IPS-NIHi11 (cell line): ENCODE results near the gene FYN.

Source experiments
- DNase-seq: peaks from one replicate; pipeline ENCODE4 v3.0.0; 2012; ENCODE audit warnings: mixed read lengths, low spot score

Gene FYN

DNA sequence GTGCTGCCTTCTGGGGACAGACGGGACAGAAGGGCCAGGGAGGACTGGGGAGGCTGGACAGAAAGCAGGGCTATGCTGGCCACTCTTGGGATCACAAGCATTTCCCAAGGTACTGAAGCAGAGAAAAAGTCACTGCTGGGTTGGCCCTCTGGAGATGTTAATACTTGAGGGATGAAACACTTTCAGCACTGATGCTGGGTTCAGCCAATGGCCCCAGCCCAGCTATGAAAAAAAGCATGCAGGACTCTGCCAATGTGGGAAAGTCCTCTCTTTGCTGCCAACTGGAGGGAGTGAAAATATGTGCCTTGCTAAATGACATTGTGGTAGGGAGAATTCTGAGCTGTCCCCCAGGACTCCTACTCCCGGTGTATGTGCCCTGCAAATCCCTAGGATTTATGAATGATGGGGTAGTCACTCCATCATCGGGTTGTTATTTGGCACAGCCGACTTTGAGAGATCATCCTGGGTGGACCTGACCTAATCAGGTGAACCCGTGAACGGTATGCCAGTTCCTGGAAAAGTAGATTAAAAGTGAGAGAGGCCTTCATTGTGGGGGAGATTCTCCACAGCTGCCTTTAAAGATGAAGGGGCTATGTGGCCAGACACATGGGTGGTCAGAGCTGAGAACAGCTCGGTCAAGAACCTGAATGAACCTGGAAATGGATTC, 147.7 kb downstream of the FYN start:
- DNase-seq = no peak

DNA sequence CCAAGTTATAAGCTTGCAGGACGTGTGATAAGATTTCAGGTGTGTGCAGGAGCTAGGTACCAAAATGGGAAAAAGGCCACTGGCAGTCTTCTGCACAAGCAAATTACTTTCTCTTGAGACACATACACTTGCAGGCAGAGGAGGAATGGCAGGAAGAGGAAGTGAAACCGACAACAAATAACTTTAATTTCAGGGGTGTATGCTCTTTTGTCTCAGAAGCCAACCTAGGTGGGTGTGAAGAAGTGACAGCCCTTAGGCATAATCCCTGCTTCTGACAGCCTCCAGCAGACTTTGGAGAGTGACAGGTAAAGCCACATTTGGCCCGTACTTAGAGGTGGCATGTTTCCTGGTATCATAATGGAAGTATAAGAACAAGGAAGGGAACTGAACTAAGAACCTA, 148.7 kb downstream of the FYN start:
- DNase-seq = no peak

DNA sequence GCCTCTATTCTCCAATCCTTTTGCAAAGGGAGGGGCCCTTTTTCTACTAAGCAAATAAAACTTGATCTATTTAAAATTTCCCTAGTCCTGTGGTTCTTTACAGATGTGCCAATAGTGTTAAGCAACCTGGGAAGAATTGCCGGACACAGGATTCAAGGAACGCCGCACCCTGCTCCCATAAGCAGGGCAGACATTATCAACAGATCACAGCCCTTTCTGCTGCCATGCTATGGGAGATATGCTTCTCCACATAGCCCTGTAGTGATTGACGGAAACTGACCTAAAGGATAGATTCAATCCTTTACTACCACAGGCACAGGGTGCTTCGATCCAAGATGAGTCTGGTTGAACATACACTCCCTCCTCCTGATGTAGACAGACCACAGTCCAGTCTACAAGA, 149.2 kb downstream of the FYN start:
- DNase-seq = no peak

DNA sequence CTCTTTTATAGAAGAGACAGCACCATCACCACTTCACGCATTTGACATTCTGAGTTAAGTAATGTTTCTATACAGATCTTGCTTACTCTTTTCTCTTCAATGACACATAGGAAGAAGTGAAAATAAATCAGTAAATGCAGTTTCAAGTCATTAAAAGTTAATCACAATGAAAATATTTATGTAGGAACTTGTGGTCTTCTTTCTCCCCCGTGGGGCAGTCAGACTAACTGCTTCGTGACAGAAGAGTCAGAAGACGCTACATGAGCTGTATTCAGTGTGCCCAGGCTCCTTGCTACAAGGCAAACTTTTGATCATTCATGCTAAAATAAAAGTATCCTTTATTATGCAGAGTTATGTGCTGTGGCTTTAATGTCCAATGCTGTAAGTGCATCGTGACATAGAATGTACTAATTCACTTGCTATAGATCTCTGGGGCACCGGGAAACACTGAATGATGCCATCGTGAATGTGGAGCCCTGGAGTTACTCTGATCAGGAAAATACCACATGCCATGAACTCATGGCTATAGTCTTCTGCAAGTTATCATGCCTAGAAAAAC, 149.8 kb downstream of the FYN start:
- DNase-seq = no peak

DNA sequence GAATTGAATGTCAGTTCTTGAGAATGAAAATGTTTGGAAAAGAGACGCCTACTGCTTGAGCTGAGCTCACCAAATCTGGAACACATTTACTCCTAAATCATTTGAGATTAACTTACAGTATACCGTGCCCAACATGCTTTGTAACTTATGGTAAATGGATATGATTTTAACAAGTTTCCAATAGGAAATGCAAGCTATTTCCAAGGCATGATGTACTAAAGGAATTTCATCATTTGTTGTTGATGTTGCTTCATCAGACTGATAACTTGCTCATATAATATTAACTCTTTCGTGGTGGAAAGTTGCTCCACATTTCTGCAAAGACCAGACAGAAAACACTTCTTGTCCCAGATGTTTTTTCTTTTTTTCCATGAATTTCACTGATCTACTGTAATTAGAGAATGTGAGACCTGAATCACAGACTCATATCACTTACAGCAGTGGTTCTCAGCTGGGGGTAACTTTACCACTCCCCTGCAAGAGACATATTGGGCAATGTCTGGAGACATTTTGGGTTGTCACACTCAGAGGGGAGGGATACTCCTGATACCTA, 151.0 kb downstream of the FYN start:
- no peak for DNase-seq

DNA sequence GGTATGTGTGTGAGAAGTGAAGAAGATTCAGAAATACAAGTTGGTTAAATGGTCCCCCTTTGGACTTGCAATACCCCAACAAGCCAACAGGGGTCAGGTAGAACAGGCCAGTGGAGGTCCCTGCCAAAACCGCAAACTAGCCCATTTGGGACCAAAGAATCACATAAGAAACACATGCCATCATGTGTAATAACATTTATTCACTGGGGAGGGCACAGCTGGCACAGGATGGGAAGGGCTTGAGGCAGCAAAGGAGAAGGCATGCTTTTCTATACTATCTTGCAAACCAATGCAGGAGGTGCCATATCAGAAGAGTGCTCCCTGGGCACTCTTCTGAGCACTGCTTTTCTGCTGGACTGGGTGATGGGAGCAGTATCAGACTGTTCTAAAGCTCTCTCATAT, 151.5 kb downstream of the FYN start:
- DNase-seq = peak; percentile 65

DNA sequence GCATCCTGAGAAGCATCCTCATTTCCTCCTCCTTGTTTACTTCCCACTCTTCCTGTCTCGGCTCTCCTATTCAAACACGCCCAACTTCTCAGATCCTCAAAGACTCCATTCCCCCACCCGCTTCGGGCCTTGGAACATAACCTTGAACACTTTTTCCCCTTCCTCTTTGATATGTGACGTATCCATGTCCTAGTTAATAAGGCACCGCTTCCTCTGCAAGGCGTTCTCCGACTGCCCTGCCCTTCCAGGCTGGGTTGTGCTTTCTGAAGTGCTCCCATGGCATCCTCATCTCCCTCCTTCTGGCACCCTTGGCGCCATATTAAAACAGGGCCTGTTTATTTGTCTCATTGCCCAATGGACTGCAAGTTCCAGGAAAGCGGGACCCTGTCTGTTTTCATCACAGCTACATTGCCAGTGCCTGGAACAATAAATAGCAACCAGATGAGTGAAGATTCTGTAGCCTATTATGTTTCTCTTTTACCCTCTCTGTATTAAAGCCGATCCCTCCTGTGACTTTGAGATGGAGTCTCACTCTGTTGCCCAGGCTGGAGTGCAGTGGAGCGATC, 152.2 kb downstream of the FYN start:
- no peak for DNase-seq

DNA sequence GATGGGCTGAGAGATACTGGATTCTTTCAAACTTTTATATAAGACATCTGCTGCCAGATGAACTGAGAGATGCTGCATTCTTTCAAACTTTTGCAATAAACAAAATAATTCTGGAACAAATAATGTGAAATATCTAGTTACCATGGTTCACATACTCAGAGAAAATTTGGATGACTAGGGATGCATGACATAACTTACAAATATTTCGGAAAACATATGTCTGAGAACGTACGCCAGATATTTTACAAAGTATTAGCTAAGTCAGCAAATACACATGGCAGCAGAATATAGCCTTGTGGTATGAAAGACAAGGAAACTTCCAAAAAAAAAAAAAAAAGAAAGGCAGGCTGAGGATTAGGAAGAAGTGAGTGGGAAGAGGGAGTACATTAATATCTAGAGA, 154.3 kb downstream of the FYN start:
- no peak for DNase-seq

DNA sequence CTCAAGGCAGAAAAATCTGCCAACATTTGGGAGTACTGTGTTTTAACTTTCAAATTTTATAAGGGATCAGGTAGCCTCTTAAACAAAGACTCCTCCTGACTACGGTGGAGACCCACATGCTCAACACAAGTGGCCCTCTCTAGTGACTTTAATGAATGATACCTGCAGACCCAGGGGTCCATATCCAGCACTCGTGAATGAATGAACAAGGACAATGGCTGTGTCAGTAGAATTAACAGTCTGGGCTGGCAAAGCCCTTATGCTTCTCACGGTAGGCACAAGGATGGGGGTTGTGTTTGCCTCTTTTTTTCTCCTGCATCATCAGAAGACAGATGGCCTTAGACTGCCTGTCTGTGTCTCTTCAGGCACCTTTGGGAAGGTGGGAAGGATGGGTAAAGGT, 154.9 kb downstream of the FYN start:
- no peak for DNase-seq

DNA sequence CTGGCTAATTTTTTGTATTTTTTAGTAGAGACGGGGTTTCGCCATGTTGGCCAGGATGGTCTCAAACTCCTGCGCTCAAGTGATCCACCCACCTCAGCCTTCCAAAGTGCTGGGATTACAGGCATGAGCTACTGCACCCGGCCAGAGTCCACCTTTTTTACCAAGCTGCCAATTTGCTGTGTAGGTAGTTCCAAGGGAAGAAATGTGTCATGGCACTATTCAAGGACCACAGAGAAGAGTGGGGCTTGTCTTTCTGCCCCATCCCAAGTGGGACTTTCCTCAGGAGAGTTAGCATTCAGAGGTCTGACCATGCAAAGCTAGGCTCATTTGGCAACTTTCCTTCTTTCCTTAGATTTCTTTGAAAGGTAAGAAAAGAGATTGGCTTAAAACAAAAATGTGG, 155.6 kb downstream of the FYN start:
- no peak for DNase-seq

DNA sequence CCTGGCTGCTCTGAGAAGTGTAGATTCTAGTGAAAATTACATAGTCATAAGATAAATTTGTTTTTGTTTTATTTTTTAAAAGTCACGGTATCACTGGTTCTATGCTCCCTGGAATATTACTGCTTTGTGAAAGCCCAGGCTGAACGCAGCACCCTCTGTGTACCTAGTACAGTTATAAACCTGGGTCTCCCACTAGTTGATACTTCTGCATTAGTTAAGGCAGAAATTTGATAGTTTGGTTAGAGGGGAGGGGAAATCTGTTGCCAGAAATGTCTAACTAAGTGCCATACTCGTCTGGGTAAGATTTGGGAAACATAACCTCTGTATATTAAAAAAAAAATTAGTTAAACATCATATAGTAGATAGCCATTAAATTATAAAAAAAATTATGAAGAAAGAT, 156.9 kb downstream of the FYN start:
- DNase-seq = no peak

DNA sequence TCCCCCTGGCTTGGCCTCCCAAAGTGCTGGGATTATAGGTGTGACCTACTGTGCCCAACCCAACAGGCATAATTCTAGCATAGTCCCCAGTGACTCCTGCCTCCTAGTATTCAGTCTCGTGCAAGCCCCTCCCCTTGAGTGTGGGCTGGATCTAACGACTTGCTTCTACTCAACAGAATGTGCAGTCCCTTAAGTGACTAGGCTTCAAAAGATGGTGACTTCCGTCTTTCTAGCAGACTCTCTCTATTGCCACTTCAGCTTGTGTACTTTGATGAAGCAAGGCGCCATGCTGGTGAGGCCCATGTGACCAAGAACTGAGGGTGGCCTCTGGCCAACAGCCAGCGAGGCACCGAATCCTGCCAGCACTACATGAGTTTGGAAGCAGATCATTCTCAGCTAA, 157.9 kb downstream of the FYN start:
- no peak for DNase-seq

DNA sequence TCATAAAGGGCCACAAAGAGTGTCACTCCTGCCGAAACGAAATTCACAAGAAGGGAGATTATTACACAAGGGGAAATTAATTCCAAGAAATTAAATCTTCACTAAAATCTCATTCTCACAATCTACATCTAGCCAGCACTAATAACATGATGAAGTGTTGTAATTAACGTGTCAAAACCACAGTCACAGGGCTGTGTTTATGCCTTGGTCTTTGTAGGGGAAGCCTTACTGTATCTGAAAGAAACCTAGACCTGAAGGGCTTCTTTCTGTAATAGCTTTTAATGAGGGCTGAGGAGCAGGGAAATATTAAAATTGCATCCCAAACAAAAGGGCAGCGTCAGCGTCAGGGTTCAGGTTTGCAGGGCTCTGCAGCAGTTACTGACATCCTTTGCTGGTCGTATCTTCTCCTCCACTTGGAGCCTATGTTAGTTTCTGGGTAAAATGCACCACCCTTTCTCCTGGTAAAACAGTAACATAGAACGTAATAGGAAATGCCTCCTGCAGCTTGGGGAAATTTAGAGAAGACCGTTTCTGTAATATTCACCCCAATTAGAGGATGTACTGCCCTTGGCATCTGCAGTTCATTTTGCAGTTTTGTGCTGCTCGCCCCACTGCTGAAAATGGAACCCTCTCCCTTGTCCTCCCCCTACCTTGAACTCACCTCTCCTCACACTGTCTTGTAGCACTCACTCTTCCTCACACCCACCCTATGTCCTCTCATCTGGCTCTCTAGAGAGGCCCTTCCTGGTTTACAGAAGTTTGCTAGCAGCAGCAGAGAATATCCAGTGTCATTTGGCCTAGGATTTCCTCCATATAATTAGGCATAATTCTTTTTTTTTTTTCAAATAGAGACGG, 158.6 kb downstream of the FYN start:
- no peak for DNase-seq

DNA sequence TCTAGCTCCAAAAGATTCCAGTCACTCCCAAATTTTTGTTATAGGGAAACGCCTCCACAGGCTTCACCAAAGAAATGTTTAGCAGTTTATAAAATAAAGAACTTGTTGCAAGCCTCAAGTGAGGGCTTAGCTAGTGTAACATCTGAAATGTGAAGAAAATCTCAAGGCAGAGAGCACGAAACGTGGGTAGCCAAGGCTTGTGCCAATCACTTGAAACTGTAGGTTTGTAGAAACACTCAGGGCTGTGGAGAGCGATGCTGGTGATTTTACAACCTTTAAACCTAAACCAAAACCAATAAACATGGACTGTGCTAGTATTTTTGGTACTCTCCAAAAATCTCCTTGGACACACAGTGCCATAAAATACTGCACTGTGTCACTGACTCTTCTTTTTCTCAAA, 159.4 kb downstream of the FYN start:
- DNase-seq = no peak

DNA sequence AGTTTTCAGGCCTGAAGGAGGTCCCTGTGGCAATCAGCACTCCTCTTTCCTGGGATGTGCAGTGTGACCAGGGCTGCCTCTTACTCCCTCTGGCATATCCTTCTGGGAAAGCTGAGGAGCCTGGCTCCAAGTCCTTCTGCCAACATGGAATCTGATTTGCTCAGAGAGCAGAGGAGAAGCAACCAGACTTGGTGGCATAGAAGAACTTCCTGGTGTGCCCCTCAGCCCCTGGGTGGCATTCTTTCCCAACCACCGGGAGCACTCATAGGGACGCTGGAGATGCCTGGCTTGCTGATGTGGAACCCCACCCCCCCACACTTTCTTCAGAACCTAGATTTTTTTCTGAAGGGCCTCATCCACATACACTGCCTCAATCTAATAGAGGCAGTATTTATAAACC, 160.0 kb downstream of the FYN start:
- DNase-seq = no peak

DNA sequence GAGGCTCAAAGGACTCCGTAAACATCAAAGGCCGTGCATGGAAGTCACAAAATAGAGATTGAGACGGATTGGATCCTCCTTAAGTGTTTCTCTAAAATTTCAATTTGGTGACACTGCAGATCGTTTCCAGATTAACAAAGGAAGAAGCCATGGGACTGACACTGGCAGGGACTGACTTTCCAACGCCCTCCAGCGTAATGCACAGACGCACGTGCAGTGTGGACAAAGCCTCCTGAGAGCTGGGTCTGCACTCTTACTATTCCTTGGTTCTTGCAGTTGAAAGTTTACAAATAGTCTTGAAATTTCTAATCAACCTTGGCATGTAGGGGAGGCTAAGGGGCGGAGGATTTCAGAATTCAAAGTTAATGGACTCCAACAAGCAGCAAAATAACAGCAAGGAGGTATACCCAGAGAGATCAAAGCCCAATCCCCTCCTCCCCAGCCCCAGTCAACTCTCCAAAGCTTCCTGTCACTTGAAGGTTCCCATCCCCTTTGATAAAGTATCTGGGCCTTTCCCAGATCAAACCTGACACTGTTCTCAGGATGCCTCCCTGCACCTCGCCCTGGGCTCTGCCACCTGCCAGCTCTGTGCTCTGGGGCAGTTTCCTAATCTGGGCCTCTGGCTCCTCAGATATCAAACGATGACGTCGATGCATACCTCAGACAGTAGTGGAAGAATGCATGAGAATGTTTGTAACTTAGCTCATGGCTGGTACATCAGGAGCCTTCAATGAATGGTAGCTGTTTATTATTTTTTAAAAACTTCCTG, 161.1 kb downstream of the FYN start:
- peak; percentile 30 for DNase-seq

DNA sequence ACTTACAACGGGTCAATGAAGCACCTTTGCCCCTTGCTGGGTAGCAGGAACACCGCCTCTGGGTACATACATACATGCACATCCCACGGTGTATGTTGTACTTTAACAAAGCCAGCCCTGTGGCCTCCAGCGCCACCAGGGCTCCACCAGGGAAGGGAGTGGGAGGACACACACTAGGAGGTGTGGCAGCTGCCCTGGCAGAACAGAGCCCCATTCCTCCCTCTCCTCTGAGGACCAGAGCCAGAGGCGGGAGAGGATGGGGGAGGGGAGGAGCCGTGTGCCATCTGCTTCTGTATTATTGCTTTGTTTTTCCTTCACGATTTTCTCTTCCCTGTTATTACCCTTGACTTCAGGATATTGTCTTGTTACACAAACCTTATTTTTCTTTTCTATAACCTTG, 161.8 kb downstream of the FYN start:
- peak; percentile 33 for DNase-seq

DNA sequence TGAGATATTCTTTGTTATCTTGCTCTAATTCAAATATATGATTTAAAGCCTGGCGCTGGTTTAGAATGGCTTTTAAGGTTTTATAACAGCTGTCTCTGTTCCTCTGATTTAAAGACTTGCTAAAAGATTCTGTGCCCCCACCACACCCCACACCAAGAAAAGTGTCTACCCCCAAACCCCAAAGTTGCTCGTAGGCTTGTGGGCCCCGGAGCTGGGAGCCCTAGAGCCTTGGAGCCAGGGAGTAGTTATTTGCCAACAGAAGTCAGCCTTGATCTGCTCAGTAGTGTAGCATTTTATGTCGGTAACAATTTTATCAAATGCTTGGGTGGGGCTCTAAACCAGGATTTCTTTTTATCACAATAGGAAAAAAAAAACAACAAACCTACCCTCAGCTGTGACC, 162.3 kb downstream of the FYN start:
- no peak for DNase-seq

DNA sequence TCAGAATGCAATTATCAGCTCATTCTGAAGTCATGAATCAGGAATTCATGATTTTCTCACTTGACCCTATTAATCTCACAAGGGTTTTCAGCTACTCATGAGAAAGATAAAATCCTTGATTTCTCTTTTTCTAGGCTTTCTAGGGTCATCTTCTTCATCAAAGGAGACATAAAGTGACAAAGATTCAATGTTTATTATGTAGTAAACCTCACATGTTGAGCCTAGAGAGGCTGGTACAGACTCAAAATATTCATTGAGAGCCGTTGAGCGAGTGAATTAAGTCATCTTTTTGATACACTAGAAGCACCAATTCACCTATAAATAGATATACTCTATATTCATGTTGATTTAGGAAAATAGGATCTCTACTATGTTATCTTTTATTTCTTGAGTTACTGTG, 162.8 kb downstream of the FYN start:
- DNase-seq = no peak

DNA sequence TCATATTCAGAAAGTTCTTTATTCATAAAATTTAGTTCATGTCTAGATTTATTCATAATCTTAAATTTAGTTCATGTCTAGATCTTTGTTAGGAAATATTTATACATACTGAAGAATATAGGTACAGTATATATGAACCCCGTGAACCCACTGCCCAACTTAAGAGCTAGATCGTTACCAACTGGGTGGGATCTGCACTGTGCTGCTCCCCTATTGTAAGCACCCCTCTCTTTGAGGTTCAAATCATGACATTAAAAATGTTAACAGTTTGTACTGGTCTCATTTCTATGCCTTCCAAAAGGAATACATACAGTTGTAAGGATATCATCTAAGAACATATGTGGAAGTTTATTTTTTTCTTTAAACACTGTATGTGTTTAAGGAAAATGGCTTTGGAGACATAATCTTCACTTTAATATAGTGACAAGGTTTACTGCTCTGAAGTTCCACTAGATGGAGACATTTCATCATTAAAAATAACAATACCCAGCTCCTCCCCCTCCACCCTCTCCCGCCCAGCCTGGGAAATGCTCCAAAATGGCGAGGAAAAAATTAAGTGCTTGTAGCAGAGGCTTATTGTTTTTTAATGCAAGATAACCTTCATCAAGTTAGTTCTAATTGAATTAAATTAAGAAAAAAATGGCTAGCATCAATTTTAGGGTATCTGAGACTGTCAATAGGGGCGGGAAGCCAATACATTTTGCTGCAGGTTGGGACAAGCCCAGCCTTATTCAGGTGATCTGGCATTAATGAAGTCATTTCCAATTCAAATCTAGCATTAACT, 163.4 kb downstream of the FYN start:
- DNase-seq = peak; percentile 79

DNA sequence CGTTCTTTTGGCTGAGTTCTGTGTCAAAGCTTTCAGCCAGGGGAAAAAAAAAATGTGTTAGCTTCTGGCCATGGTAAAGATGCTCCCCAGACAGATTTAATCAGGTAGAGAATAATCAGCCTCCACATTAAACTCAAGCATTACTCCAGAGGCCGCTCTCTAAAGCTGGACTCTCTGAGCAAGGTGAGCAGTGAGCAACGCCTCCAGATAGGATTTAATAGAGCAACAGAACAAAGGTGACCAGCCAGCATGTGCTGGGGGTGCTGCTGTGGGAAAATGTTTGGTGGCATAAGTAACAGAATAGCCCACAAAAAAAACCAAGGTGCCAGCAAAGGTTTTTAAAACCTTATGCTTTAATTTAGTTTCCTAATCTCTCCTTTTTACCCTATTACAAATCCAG, 164.1 kb downstream of the FYN start:
- DNase-seq = no peak
